Eye (tissue), 1 donor: Measurements from ENCODE around the gene CDKN2B.
"Not testable (repeated sequence)": the region's sequence is repeated elsewhere in the genome, so short reads cannot be mapped to it uniquely, and the experiment has no call there.

Source experiments
- DNase-seq: peaks from one replicate; pipeline ENCODE4 v3.0.0-alpha.2; 2015

Gene CDKN2B, protein sequence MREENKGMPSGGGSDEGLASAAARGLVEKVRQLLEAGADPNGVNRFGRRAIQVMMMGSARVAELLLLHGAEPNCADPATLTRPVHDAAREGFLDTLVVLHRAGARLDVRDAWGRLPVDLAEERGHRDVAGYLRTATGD

DNA sequence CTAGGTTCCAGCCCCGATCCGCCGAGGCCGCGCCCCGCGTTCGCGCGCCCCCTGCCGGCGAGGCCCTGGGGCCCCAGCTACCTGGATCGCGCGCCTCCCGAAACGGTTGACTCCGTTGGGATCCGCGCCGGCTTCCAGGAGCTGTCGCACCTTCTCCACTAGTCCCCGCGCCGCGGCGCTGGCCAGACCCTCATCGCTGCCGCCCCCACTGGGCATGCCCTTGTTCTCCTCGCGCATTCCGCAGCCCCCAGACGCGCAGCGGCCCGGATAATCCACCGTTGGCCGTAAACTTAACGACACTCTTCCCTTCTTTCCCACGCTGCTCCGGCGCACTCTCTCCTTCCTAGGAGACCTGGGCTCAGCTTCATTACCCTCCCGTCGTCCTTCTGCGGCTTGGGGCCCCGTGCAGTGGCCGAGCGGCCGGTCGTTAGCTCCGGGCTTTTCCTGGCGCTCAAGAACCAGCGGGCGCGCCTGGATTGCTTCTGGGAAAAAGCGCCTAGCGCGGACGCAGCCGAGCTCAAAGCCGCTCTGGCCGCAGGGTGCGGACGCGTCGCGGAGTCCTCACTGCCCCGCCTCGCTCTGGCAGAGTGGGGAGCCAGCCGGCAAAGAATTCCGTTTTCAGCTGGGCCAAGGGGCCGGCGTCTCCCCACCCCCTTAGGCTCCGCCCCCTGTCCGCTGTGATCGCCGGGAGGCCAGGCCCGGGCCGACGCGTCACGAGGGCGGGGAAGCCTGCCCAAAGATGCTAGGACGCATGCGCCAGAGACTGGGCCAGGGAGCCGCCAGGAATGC lies at the start of gene CDKN2B:
Gene CDKN2B (minus strand): TSS at position 589 of the 789 bp plus-strand sequence. CDS start 352 bp downstream, at position 237.
- DNase-seq, result peak; percentile 95

DNA sequence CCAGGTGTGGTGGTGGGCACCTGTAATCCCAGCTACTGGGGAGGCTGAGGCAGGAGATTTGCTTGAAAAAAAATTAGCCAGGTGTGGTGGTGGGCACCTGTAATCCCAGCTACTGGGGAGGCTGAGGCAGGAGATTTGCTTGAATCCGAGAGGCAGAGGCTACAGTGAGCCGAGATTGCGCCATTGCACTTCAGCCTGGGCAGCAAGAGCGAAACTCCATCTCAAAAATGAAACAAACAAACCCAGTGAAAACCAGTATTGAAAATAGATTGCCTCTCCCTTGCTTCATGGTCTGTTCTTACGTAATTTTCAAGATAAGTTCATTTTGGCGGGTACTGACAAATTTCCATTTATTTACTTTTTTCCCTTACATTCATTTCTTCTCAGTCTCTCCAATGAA lies 48.9 kb upstream of the CDKN2B start:
- not testable (repeated sequence) for DNase-seq

DNA sequence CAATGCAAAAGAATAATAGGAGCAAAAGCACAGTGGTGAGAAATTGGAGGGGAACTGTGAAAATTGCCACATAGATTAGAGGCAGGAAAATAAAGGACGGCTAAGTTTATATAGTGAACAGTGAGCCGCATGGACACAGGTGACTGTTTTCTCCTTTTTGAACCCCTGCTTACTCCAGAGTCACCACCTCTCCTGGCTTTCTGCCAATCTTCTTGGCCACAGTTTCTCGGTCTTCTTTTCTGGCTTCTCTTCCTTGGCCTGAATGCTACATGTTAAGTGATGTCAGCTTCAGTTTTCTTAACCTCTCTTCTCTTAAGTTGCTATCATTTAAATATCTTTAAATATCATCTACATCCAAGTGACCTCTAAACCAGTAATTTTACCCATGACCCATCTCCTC lies 47.3 kb upstream of the CDKN2B start:
- DNase-seq, result no peak

DNA sequence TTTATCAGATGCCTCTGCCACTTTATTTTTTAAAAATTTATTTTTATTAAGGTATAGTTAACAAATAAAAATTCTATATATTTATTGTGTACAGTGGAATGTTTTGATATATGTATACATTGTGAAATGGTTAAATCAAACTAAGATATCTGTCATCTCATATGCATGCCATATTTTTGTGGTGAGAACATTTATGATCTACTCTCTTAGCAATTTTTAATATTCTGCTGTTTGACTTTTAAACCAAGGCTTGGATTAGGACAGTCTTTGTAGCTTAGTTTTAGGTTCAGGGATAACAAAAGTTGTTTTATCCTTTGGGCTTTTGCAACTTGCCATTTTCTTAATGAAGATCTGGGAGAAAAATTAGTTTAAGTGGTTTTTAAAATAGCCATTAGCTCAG lies 46.0 kb upstream of the CDKN2B start:
- DNase-seq, result no peak

DNA sequence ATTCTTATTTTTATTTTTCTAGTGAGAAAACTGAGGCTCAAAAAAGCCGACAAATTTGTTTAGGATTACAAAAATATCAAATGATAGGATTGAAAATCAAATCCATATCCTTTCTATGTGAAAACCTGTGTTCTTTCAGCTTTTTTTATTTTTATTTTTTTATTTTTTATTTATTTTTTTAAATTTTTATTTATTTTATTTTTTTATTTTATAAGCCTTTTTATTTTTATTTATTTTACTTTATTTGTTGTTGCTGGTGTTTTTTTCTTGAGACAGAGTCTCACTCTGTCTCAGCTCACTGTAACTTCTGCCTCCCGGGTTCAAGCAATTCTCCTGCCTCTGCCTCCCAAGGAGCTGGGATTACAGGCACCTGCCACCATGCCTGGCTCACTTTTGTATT lies 45.4 kb upstream of the CDKN2B start:
- no peak for DNase-seq

DNA sequence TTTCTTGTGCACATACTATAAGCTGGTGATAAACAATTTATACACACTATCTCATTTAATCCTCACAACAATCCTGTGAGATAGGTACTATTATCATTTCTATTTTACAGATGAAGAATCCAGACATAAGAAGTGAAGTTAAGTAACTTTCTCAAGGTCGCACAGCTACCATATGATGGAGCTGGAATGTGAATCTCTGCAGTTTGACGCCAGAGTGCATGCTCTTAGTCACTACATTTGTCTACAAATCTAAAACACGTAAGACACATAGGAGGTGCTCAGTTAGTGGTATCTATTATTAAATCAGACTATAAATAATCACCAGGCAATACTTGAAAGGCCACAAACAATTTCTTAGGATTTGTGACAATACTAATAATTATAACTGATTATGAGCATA lies 45.0 kb upstream of the CDKN2B start:
- no peak for DNase-seq

DNA sequence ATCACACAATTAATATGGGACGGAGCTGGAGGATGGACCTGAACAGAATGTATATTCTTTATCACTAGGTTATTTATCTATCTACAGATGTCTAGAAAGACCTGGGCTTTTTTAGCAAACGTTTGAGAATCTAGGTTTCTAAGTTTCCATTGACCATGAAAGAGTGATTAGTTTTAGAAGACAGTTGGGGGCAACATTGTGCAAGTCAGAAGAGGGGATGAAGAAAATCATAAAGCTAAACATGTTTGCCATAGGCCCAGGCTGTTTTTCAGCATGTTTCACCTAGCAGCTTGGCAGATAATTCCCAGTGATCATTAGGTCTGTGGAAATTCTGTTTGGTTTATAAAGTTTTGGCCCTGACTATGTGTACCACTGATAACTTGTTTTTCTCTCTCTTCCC lies 44.1 kb upstream of the CDKN2B start:
- no peak for DNase-seq

DNA sequence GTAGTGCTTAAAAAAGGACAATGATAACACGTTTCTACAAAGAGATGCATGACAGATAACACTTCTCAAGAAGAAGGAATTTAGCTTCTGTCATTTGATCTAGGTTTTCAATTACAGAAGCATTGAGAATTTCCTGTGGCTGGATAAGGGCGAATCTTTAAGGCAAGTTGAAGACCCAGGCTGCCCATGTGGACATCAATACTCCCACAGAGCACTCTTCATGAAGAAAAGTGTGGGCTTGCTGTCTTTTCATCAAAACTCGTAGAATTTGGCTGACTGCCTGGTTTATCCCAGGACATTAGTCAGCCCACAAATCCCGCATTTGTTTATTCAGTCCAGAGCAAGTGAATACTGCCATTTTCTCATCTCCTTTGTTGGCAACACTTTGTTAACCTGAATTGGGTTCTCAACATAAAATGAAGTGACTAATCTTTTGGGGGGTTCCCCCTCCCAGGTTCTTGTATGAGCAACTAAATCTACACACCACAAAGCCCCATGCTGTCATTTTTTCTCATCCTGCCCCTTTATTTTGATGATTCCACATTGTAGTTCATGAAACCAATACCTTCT lies 43.4 kb upstream of the CDKN2B start:
- peak; percentile 37 for DNase-seq

DNA sequence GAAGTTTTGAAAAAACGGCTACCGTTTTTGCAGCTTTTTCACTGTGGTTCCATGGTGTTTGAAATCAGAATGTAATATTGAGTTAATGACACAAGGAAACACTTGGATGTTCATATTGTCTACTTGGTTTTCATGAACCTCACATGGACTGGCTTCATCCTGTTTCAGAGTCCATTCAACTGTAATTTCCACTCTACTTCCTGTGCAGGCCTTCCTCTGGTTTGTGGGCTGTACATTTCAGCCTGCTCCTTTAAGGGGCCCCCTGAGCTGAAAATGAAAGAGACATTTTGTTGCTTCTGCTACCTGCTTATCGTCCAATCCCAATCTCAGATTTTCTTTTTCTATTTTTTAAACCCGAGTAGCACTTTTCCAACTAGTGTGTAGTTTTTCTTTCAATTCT lies 41.8 kb upstream of the CDKN2B start:
- DNase-seq, result no peak

DNA sequence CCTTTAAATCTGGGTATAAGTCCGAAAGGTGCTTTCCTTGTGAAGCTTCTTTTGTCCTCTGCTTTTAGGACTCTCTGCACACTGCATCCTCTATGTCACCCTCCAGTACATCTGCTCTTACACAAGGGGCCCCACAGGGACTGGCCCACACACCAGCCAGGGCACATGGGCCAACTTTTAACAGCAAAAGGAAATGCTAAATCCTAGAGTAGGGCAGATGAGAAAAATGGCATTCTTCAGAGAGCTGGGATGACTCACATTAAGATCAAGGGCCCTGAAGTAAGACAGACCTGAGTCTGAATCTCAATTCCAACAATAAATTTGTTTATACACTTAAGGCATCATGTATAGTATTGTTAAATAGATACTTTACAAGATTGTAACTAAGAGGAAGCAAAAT lies 40.3 kb upstream of the CDKN2B start:
- no peak for DNase-seq

DNA sequence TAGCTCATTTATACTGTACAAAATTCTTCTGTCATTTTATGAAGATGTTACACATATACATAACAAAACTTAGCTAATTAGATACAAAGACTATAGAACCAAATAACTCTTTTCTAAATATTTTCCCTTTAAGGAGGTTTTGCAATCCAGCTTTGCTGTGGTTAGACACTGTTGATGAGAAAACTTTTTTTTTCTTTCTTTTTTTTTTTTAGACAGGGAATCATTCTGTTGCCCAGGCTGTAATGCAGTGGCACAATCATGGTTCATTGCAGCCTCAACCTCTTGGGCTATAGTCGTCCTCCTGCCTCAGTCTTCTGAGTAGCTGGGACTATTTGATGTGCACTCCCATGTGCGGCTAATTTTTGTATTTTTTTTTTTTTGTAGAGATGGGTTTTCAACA lies 38.5 kb upstream of the CDKN2B start:
- no peak for DNase-seq

DNA sequence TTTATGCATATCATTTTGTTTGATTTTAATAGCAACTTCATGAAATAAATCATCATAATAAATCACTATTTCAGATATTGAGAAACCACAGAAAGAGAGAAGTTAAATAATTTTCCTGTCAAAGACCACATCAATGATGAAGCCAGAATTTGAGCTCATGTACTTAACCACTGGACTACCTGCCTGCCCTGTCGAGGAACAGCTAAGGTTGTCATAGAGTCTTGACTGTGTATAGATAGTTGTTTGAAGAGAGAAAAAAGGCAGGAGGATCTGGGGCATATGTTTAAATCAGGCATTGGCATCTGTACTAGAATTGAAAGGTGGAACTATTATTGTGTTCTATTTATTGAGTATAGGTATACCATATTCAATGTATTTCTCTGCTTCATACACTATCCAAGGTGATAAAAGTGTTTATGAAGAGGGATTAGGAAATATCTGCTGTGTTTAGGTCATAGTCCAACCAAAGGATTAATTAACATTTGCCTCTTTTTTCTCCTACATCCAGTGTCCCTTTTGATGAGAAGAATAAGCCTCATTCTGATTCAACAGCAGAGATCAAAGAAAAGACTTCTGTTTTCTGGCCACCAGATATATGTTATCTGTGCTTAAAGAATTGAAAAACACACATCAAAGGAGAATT lies 37.3 kb upstream of the CDKN2B start:
- no peak for DNase-seq

DNA sequence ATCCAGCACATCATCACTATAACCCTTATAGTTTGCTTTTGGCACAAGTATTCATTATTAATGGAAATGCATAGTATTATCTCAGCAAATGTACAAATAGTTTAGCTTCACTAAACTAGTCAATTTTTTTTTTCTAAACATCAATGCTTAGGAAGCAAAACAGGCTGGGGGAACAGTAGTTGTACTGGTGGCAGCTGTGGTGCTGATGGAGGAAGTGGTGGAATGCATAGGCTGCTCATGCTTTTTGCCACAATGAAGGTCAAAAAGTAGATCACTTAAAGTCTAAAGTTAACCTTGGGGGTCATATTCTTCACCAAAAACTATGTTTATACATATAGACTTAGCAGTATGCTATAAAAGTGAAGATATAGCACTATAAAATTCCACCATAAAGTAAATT lies 36.3 kb upstream of the CDKN2B start:
- no peak for DNase-seq

DNA sequence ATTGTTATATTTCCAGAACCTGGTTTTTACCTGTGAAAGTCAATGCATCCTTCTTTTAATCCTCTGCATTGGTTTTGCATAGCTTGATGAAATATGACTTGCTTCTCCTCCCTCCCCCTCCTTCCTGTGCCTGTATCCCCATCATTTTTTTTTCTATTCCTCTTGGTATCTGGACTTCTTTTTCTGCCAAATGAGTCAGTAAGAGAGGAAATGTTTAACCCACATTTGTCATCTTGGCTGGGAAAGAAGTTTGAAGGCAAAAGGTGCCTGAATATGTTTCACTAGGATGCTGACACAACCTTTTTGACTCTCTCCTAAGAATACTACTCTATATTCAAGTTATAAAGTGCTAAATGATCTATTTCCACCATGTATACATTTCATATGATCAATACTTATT lies 35.5 kb upstream of the CDKN2B start:
- no peak for DNase-seq

DNA sequence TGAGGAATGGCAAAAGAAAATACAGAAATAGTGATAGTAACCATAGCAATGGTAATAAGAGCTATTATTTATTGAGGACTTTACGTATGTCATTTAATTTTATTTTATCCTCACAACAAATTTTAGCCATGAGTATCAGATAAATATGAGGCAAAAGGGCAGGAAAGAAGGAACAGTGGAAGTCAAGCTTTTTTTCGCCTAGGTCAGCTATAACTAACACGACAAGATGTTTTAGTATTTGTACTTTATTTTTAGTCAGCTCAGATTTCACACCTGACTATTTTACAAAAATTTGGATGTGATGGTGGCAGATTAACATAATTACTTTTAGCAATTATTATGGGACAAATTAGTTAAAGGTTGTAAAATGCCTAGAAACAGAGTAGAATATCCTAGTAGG lies 34.8 kb upstream of the CDKN2B start:
- DNase-seq, result no peak

DNA sequence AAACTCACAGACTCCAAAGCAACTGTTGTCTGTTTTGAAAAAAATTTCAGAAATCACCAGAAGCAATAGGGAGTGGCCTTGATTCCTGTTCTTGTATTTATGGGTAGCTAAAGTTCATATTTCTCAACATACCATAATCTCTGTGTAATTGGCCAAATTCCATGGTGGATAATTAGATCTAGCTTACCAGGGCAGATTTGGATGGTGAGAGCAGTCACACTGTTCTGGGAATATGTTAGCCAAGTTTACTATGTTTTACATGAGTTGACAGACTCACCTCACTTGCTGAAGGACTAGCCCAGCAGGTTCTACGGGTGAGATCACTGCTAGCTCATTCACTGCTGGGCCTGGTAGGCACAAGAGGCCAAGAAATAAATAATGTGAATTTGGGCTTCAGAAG lies 32.7 kb upstream of the CDKN2B start:
- DNase-seq, result peak; percentile 6

DNA sequence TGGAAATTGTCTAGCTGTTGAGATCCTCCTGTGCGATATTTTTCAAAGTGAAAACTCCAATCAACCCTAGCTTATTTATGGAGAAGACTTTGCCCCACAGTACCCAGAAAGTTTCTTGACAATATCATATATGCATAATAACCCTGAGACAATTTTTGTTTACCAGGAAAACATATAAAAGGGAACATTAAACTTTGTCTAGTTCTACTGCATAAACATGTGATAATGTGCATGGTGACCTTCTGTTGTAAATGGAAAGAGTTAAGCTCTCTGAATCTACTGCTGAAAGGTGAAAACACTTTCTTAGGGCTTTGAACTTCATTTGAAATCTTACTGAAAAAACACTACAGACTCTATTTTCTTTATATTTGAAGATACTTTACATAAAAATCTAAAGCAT lies 32.2 kb upstream of the CDKN2B start:
- no peak for DNase-seq

DNA sequence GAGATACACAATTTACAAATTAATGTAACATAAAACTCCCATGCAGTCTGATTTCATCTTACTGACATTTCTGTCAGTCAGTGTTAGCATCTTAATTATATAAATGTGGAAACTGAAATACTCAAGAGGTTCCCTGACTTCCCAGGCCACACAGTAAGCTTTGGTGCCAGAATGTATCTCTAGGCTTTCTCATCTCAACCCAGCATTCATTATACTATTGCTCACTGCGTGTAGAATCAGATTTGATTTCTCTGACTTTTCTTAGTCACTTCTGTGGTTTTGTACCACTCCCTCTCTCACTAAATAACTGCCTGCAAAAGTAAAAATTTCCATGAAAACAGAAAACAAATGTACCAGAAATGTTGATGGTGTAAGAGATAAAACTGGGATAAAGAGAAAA lies 31.7 kb upstream of the CDKN2B start:
- peak; percentile 15 for DNase-seq

DNA sequence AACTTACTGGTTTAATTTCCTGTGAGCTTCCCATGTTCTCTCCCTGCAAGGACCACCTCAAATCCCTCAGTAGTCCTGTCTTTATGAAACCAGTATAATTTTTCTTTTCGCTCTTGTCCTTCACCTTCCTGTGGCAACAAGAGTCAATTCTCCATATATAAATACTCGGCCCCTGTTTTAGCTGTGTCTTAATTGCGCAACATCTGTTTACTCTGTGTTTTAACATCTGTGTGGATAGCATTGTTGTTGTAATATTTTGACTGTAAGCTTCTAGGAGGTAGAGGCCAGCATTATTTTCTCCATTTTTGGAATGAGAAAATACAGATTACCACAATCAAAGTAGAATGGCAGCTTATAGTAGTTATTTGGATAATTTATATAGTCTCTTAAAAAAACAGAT lies 30.2 kb upstream of the CDKN2B start:
- DNase-seq, result no peak

DNA sequence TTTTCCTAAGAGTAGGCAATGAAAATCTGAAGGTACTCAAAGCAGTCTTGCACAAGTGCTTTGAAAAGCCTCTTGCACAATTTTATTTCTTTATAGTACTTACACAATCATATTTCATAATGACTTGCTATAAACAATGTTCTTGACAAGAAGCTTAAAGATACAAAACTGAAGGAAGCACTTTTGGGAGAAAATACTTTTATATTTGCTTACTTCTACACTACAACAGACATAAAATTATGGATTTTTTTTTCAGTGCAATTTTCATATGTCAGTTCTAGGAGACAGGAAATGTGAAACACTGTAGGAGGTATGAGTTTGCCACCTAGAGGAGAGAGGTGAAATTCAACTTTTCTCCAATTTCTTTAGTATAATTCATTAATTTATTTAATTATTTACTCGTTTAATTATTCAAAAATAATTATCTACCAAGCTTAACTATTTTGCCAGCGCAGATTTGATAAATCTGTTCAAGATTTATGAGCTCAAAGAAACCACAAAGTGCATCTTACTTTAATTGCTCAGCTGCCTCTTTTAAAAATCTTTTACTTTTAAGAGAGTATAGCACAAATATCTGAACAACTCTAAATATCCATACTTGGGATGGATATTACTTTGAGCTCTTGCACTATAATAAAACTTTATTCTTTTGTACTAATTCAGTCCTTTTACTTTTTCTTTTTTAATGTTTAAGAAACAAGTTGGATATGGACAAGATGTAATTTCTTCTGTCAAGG lies 29.0 kb upstream of the CDKN2B start:
- no peak for DNase-seq

DNA sequence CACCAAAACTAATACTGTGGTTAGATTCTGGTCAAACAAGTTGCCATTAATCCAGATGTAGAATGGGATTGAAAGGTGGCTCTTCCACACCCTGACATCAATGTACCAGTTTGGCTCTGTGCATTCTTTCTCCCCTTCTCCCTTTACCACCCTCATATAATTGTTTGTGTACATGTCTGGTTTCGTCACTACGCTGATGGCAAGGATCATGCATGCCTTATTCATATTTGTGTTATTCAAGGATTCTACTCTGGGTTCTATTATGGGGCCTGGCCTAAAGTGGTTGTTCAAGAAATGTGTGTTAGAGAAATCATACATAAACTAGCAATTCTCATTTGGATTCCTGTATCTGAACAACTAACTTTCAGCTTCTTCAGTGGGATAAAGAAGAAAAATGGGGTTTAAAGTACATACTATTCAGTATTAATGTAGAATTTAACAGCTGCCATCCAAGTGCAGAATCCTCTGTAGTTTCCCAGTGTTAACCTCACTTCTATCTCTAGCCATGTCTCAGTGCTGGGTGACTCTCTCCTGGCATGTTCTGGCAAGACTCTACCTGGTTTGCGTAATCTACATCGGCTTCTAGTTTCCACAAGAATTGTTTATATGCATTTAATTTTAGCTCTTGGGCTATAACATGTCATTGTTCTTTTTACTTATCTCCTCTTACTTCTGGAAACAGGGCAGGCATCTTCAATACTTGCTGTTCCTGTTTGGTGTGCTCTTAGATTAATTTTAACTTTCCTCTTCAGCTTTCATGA lies 27.9 kb upstream of the CDKN2B start:
- DNase-seq, result no peak

DNA sequence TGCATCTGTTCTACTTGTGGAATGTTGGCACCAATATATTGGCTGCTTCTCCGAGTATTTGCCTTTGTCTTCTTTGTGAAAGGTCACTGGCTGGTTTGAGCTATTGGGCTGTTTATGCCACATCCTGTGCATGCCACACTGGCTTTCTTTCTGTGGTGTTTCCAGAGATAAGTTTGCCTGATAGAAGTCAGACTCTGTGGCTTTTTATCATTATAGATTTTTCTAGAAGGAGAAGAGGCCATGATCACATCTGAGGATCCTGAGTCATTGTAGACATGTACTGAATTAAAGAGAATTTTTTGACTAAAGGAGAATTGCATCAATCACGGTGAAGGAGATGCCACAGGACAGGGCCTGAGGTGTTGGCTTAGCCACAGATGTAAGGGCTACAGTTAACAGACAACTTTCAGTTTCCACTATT lies 26.5 kb upstream of the CDKN2B start:
- no peak for DNase-seq
